ENCODE results near the gene PIGR. TPM values are rescaled to one million over a fixed set of nuclear protein-coding genes. Genes with fewer than 3 reads are reported as not detected.

Gene PIGR
- polyA plus RNA-seq, 1 donor (not counting 4 experiments of a cell fraction or from before 2014, with no cell fraction given), result 0.01 TPM

GRCh38 chr1:206971029-206971655, 24.9 kb upstream of the PIGR start:
- Histone ChIP-seq H3K4me2 (ENCODE audit: control insufficient read depth, extremely low read depth, insufficient read depth, low read depth, low read length) (no peak overlapping the region), H2AFZ (ENCODE audit: control insufficient read depth, low read length) (no peak overlapping the region), H3K79me2 (ENCODE audit: control insufficient read depth, insufficient read depth, low read length) (no peaks in the 10 kb centered on the region), H3K4me3 (ENCODE audit: control insufficient read depth in 2 of 3, extremely low read depth in 1 of 3, insufficient read depth in 2 of 3, low read depth in 1 of 3, low read length in 3 of 3) (no peak overlapping the region), H3K4me1 (ENCODE audit: control insufficient read depth, extremely low read depth, insufficient read depth, low read length) (no peaks in the 10 kb centered on the region), H3K9ac (ENCODE audit: control insufficient read depth, extremely low read depth, insufficient read depth, low read length) (no peak overlapping the region), H3K9me3 (ENCODE audit: control insufficient read depth, low read depth, low read length) (no peaks in the 10 kb centered on the region), H3K27ac (ENCODE audit: control insufficient read depth, insufficient read depth, low read length) (no peak overlapping the region), H4K20me1 (ENCODE audit: control insufficient read depth, extremely low read depth, insufficient read depth, low read length) (no peaks in the 10 kb centered on the region), H3K36me3 (ENCODE audit: control insufficient read depth in 2 of 2, extremely low read depth in 1 of 2, insufficient read depth in 2 of 2, low read length in 2 of 2) (no peaks in the 10 kb centered on the region), H3K27me3 (ENCODE audit: control insufficient read depth, extremely low read depth, insufficient read depth, low read length) (peaks cover 21% of the 10 kb centered on the region), H3K9me1 (ENCODE audit: control insufficient read depth, extremely low read depth, insufficient read depth, low read length) (no peaks in the 10 kb centered on the region)
- TF ChIP-seq EZH2 (IDR thresholded peaks at IDR 0.05; ENCODE audit: low read length) (no peak), CTCF (optimal IDR thresholded peaks at IDR 0.05 in 1 of 3, IDR thresholded peaks at IDR 0.05 in 1 of 3, conservative IDR thresholded peaks at IDR 0.05 in 1 of 3; ENCODE audit: extremely low read depth in 1 of 3, insufficient read depth in 2 of 3, low read length in 3 of 3) (no peak)
- dilution Hi-C loops (cut with MboI; ENCODE audit: extremely low pct_ligation_motif_present, low sequenced_read_pairs), result no loop called here
- FAIRE-seq (no peak), DNase-seq (ENCODE audit: low read depth, low spot score) (no peak)

- H3K27ac ChIP-seq (ENCODE audit: control insufficient read depth, insufficient read depth, low read length), result no peak within 1 kb of the TSS
- H4K20me1 ChIP-seq (ENCODE audit: control insufficient read depth, extremely low read depth, insufficient read depth, low read length), result no peaks in the 10 kb centered on the region
- TF ChIP-seq CTCF (optimal IDR thresholded peaks at IDR 0.05 in 1 of 3, IDR thresholded peaks at IDR 0.05 in 1 of 3, conservative IDR thresholded peaks at IDR 0.05 in 1 of 3; ENCODE audit: extremely low read depth in 1 of 3, insufficient read depth in 2 of 3, low read length in 3 of 3) (no peak), EZH2 (IDR thresholded peaks at IDR 0.05; ENCODE audit: low read length) (no peak)
- no peak for FAIRE-seq
- dilution Hi-C loops (cut with MboI; ENCODE audit: extremely low pct_ligation_motif_present, low sequenced_read_pairs), result no loop called here
- H3K9me3 ChIP-seq (ENCODE audit: control insufficient read depth, low read depth, low read length), result no peaks in the 10 kb centered on the region
- H3K36me3 ChIP-seq (ENCODE audit: control insufficient read depth in 2 of 2, extremely low read depth in 1 of 2, insufficient read depth in 2 of 2, low read length in 2 of 2), result no peaks in the 10 kb centered on the region
- no peak for DNase-seq (ENCODE audit: low read depth, low spot score)
- no peaks in the 10 kb centered on the region for H3K9me1 ChIP-seq (ENCODE audit: control insufficient read depth, extremely low read depth, insufficient read depth, low read length)
- H3K4me1 ChIP-seq (ENCODE audit: control insufficient read depth, extremely low read depth, insufficient read depth, low read length), result no peaks in the 10 kb centered on the region
- no peaks in the 10 kb centered on the region for H3K79me2 ChIP-seq (ENCODE audit: control insufficient read depth, insufficient read depth, low read length)
- no peak within 1 kb of the TSS for H3K4me3 ChIP-seq (ENCODE audit: control insufficient read depth in 2 of 3, extremely low read depth in 1 of 3, insufficient read depth in 2 of 3, low read depth in 1 of 3, low read length in 3 of 3)
- H3K4me2 ChIP-seq (ENCODE audit: control insufficient read depth, extremely low read depth, insufficient read depth, low read depth, low read length), result no peak within 1 kb of the TSS
- H3K9ac ChIP-seq (ENCODE audit: control insufficient read depth, extremely low read depth, insufficient read depth, low read length), result no peak within 1 kb of the TSS
- H2AFZ ChIP-seq (ENCODE audit: control insufficient read depth, low read length), result no peak within 1 kb of the TSS
- peaks cover 21% of the 10 kb centered on the region for H3K27me3 ChIP-seq (ENCODE audit: control insufficient read depth, extremely low read depth, insufficient read depth, low read length)
Measured at GRCh38 chr1:206970446-206970845, 24.2 kb upstream of the PIGR start, which contains the start of gene FCAMR. Gene FCAMR (minus strand): TSS chr1:206970460. CDS start chr1:206970125, 335 bp downstream.

All from keratinocyte (primary cell).